DND-41 (cell line): Measurements from ENCODE around the gene LRRC47.

Experiments
- ATAC-seq: fragments of 200-7000 bp; cut with Tn5 transposase; 3 replicates; pipeline ENCODE4 v1.9.1; 2021; ENCODE audit warnings: low read depth; ENCODE audit not compliant: insufficient read depth
- DNase-seq: peaks from one replicate; pipeline ENCODE4 v3.0.0-alpha.2; 2020
- H2AFZ ChIP-seq: 2 replicates; pipeline ENCODE4 v1.6.0; 2012; ENCODE audit warnings: low read depth, low read length
- H3K27ac ChIP-seq: 2 replicates; pipeline ENCODE4 v1.5.1; 2012; ENCODE audit warnings: low read length, inconsistent platforms
- H3K27me3 ChIP-seq: fragments of 200-600 bp; sonication (generic); 2 replicates; pipeline ENCODE4 v1.6.0; 2012; ENCODE audit warnings: low read length, mild to moderate bottlenecking, inconsistent platforms; ENCODE audit not compliant: insufficient read depth, poor library complexity
- H3K36me3 ChIP-seq: 2 replicates; pipeline ENCODE4 v1.5.1; 2012; ENCODE audit warnings: low read length, inconsistent platforms; ENCODE audit not compliant: insufficient read depth
- H3K4me1 ChIP-seq: 2 replicates; pipeline ENCODE4 v1.5.1; 2012; ENCODE audit warnings: mild to moderate bottlenecking, low read length; ENCODE audit not compliant: insufficient read depth
- H3K4me2 ChIP-seq: 2 replicates; pipeline ENCODE4 v1.6.0; 2012; ENCODE audit warnings: mild to moderate bottlenecking, moderate library complexity, low read length, inconsistent platforms; ENCODE audit not compliant: insufficient read depth
- H3K4me3 ChIP-seq, 2 experiments: fragments of 200-600 bp in 1 of 2; shearing (Covaris generic) in 1 of 2; 2 replicates each; pipeline ENCODE4 v1.5.1; 2012 to 2016; ENCODE audit warnings: inconsistent platforms in 2 of 2, low read length in 2 of 2, mild to moderate bottlenecking in 2 of 2, low read depth in 1 of 2, moderate library complexity in 1 of 2
- H3K79me2 ChIP-seq: 2 replicates; pipeline ENCODE4 v1.6.0; 2012; ENCODE audit warnings: low read length, inconsistent platforms; ENCODE audit not compliant: insufficient read depth
- H3K9ac ChIP-seq: 2 replicates; pipeline ENCODE4 v1.6.0; 2012; ENCODE audit warnings: low read depth, mild to moderate bottlenecking, inconsistent platforms, low read length, moderate library complexity
- H3K9me3 ChIP-seq: 2 replicates; pipeline ENCODE4 v1.5.1; 2012; ENCODE audit warnings: low read length, moderate library complexity, mild to moderate bottlenecking, inconsistent platforms; ENCODE audit not compliant: insufficient read depth, severe bottlenecking
- H4K20me1 ChIP-seq: 2 replicates; pipeline ENCODE4 v1.6.0; 2012; ENCODE audit warnings: low read length; ENCODE audit not compliant: insufficient read depth
- EZH2 ChIP-seq: IDR thresholded peaks from 3 replicates; pipeline ENCODE4 v1.6.1; 2012; ENCODE audit warnings: borderline replicate concordance, low read depth, mild to moderate bottlenecking, moderate library complexity, low read length, inconsistent platforms; ENCODE audit not compliant: severe bottlenecking
- TF ChIP-seq, protein P1 (sequence below): IDR thresholded peaks from 2 replicates; pipeline ENCODE4 v1.5.1; 2012; ENCODE audit warnings: borderline replicate concordance, low read length, moderate library complexity, mild to moderate bottlenecking; ENCODE audit not compliant: poor library complexity, severe bottlenecking; ENCODE audit errors: extremely low read depth

LRRC47 gene

GRCh38 chr1:3774946-3775489, 21.3 kb downstream of the LRRC47 start:
- ATAC-seq: no peak
- TF ChIP-seq, protein P1, sequence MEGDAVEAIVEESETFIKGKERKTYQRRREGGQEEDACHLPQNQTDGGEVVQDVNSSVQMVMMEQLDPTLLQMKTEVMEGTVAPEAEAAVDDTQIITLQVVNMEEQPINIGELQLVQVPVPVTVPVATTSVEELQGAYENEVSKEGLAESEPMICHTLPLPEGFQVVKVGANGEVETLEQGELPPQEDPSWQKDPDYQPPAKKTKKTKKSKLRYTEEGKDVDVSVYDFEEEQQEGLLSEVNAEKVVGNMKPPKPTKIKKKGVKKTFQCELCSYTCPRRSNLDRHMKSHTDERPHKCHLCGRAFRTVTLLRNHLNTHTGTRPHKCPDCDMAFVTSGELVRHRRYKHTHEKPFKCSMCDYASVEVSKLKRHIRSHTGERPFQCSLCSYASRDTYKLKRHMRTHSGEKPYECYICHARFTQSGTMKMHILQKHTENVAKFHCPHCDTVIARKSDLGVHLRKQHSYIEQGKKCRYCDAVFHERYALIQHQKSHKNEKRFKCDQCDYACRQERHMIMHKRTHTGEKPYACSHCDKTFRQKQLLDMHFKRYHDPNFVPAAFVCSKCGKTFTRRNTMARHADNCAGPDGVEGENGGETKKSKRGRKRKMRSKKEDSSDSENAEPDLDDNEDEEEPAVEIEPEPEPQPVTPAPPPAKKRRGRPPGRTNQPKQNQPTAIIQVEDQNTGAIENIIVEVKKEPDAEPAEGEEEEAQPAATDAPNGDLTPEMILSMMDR: no peak
- TF ChIP-seq EZH2: no peak
- no peak overlapping the region for H2AFZ ChIP-seq
- no peak overlapping the region for H3K9ac ChIP-seq
- no peaks in the 10 kb centered on the region for H3K79me2 ChIP-seq
- peaks cover 24% of the 10 kb centered on the region for H4K20me1 ChIP-seq
- H3K9me3 ChIP-seq: no peaks in the 10 kb centered on the region
- DNase-seq: no peak
- H3K27ac ChIP-seq: no peak overlapping the region
- no peak overlapping the region for H3K4me3 ChIP-seq
- peaks cover 13% of the 10 kb centered on the region for H3K36me3 ChIP-seq
- H3K27me3 ChIP-seq: no peaks in the 10 kb centered on the region
- no peak overlapping the region for H3K4me2 ChIP-seq
- no peaks in the 10 kb centered on the region for H3K4me1 ChIP-seq

DNA sequence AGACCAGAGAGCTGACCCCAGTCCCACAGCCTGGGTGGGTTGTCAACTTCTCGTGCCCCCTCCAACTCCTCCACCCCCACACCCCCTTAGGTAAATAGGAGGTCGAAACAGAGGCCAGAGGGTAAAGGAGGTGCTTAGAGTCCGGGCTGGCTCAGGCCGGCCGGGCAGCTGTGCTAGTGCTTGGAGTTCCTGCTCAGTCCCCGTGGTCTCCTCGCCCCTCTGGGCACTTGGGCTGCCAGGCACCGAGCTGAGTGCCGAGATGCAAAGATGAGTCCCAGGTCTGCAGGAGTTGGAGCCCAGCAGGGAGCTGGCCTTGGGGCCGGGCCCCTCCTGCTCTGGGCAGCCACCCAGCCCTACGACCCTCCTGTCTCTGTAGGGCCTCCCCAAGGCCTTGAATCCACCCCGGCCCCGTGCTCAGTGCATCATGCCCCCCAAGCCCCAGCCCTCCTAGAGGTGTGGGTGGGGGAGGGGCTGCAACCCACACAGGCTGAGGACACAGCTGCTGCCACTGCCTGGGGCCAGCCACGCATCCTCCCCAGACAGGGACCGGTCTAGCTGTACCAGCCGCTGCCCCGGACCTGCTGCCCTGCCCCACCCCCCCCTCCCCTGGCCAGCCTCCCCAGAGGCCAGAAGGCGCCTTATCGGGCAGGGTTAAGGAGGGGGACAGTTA, 21.9 kb downstream of the LRRC47 start:
- no peak overlapping the region for H3K9ac ChIP-seq
- no peaks in the 10 kb centered on the region for H3K79me2 ChIP-seq
- no peak for ATAC-seq
- no peak overlapping the region for H3K4me2 ChIP-seq
- TF ChIP-seq, protein P1: no peak
- TF ChIP-seq EZH2: no peak
- H3K4me3 ChIP-seq: no peak overlapping the region
- H3K36me3 ChIP-seq: peaks cover 7% of the 10 kb centered on the region
- no peaks in the 10 kb centered on the region for H3K27me3 ChIP-seq
- peaks cover 24% of the 10 kb centered on the region for H4K20me1 ChIP-seq
- H3K27ac ChIP-seq: no peak overlapping the region
- no peak for DNase-seq
- H2AFZ ChIP-seq: no peak overlapping the region
- no peaks in the 10 kb centered on the region for H3K9me3 ChIP-seq
- no peaks in the 10 kb centered on the region for H3K4me1 ChIP-seq

- H3K9ac ChIP-seq: no peak overlapping the region
- H3K27ac ChIP-seq: no peak overlapping the region
- ATAC-seq (no peak), DNase-seq (no peak)
- H3K4me3 ChIP-seq: no peak overlapping the region
- no peaks in the 10 kb centered on the region for H3K27me3 ChIP-seq
- H3K36me3 ChIP-seq: 0 out of 2 replicates have a peak, but pooled peaks cover under 1% of the 10 kb centered on the region
- H4K20me1 ChIP-seq: peaks cover 24% of the 10 kb centered on the region
- H3K4me2 ChIP-seq: no peak overlapping the region
- H3K4me1 ChIP-seq: no peaks in the 10 kb centered on the region
- no peak overlapping the region for H2AFZ ChIP-seq
- H3K79me2 ChIP-seq: no peaks in the 10 kb centered on the region
- TF ChIP-seq, protein P1: no peak
- no peak for TF ChIP-seq EZH2
- H3K9me3 ChIP-seq: no peaks in the 10 kb centered on the region
These were observed 22.6 kb downstream of the LRRC47 start for GRCh38 chr1:3773572-3774275.
